Measurements from ENCODE around the gene FOXI3. TPM values are rescaled to one million over a fixed set of nuclear protein-coding genes. Genes with fewer than 3 reads are reported as not detected.

FOXI3 gene
- 0.41 TPM for total RNA-seq

GRCh38 chr2:88452565-88452905 lies at the start of gene FOXI3:
Gene FOXI3, minus strand, starts transcription at chr2:88452693. Its CDS starts 158 bp downstream, at chr2:88452535.
- DNase-seq (ENCODE audit: low spot score in 2 of 2): peak in 1 of 2 donors; percentile 12
- FAIRE-seq: no peak

GRCh38 chr2:88500691-88501090 lies 48.2 kb upstream of the FOXI3 start:
- FAIRE-seq (no peak), DNase-seq (ENCODE audit: low spot score in 2 of 2) (no peak)

- DNase-seq (ENCODE audit: low spot score in 2 of 2) (no peak), FAIRE-seq (no peak)
Measured at GRCh38 chr2:88499204-88499603, 46.7 kb upstream of the FOXI3 start.

GRCh38 chr2:88493481-88493880 lies 41.0 kb upstream of the FOXI3 start:
- no peak for FAIRE-seq
- no peak for DNase-seq (ENCODE audit: low spot score in 2 of 2)

- no peak for DNase-seq (ENCODE audit: low spot score in 2 of 2)
- no peak for FAIRE-seq
Measured at GRCh38 chr2:88492002-88492401, 39.5 kb upstream of the FOXI3 start.

GRCh38 chr2:88489181-88489580 lies 36.7 kb upstream of the FOXI3 start:
- FAIRE-seq: no peak

GRCh38 chr2:88483200-88483599 lies 30.7 kb upstream of the FOXI3 start:
- FAIRE-seq (no peak), DNase-seq (ENCODE audit: low spot score in 2 of 2) (no peak)

More at GRCh38 chr2:88489181-88489580, 36.7 kb upstream of the FOXI3 start:
- no peak for DNase-seq (ENCODE audit: low spot score in 2 of 2)

- FAIRE-seq: no peak
- no peak for DNase-seq (ENCODE audit: low spot score in 2 of 2)
Measured at GRCh38 chr2:88481691-88482336, 29.3 kb upstream of the FOXI3 start.

GRCh38 chr2:88472811-88473210 lies 20.3 kb upstream of the FOXI3 start:
- DNase-seq (ENCODE audit: low spot score in 2 of 2): no peak
- FAIRE-seq: no peak

GRCh38 chr2:88471083-88471942 lies 18.8 kb upstream of the FOXI3 start:
- no peak for FAIRE-seq

GRCh38 chr2:88469202-88470114 lies 17.0 kb upstream of the FOXI3 start:
- FAIRE-seq: no peak
- DNase-seq (ENCODE audit: low spot score in 2 of 2): no peak

More at GRCh38 chr2:88471083-88471942, 18.8 kb upstream of the FOXI3 start:
- DNase-seq (ENCODE audit: low spot score in 2 of 2): no peak

- FAIRE-seq (no peak), DNase-seq (ENCODE audit: low spot score in 2 of 2) (no peak)
Measured at GRCh38 chr2:88464153-88464552, 11.7 kb upstream of the FOXI3 start.

GRCh38 chr2:88458633-88459032 lies 6.1 kb upstream of the FOXI3 start:
- DNase-seq (ENCODE audit: low spot score in 2 of 2) (no peak), FAIRE-seq (no peak)

- FAIRE-seq (no peak), DNase-seq (ENCODE audit: low spot score in 2 of 2) (no peak)
Measured at GRCh38 chr2:88452980-88453582, 588 bp upstream of the FOXI3 start.

GRCh38 chr2:88451811-88452564 lies 505 bp downstream of the FOXI3 start:
- FAIRE-seq (no peak), DNase-seq (ENCODE audit: low spot score in 2 of 2) (peak in 1 of 2 donors; percentile 17)

GRCh38 chr2:88450925-88451810 lies 1.3 kb downstream of the FOXI3 start:
- FAIRE-seq (no peak), DNase-seq (ENCODE audit: low spot score in 2 of 2) (no peak)

- FAIRE-seq (no peak), DNase-seq (ENCODE audit: low spot score in 2 of 2) (no peak)
Measured at GRCh38 chr2:88450186-88450585, 2.3 kb downstream of the FOXI3 start.

- DNase-seq (ENCODE audit: low spot score in 2 of 2) (no peak), FAIRE-seq (no peak)
Measured at GRCh38 chr2:88448248-88448647, 4.2 kb downstream of the FOXI3 start.

All from frontal cortex (tissue), 4 donors.